CD4-positive, alpha-beta T cell treated with Interleukin-12 subunit alpha and Interleukin-12 subunit beta, for 1 hour (primary cell): Measurements from ENCODE around the gene FLNC.
A peak's percentile ranks its signal among the peaks of the same experiment; 100 is the strongest.

Experiments
- DNase-seq: peaks from one replicate; pipeline ENCODE4 v3.0.0-alpha.2; 2020

FLNC gene

DNA sequence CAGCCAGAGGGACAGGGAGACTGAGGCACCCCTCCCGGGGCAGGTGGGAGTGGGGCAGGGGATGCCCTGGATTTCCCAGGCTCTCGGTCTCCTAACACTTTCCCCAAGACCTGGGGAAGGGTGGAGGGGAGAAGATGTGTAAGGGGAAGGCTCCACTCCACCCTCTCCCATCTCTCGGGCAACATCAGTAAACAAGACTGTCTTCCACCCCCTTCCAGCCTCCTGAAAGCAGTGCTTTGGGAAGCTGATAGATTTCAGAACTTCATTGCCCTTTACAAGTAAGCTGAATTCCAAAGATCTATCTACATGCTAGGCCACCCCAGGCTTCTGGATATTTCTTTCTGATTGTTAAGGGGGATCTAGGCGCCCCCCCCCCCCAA lies 3.7 kb downstream of the FLNC start:
- DNase-seq: no peak

DNA sequence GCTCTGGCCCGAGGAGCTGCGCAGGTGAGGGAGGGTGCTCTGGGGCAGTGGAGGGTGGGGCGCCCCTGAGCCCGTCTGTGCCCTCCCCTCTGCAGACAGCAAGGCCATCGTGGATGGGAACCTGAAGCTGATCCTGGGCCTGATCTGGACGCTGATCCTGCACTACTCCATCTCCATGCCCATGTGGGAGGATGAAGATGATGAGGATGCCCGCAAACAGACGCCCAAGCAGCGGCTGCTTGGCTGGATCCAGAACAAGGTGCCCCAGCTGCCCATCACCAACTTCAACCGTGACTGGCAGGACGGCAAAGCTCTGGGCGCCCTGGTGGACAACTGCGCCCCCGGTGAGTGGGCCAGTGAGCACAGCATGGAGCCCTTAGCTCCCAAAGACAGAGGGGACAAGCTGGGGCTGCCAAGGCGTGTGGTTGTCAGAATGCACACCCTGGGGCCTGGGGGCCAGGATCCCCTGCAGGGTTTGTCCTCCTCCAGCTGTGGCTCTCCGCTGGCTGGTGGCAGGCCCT lies 5.1 kb downstream of the FLNC start:
- no peak for DNase-seq

DNA sequence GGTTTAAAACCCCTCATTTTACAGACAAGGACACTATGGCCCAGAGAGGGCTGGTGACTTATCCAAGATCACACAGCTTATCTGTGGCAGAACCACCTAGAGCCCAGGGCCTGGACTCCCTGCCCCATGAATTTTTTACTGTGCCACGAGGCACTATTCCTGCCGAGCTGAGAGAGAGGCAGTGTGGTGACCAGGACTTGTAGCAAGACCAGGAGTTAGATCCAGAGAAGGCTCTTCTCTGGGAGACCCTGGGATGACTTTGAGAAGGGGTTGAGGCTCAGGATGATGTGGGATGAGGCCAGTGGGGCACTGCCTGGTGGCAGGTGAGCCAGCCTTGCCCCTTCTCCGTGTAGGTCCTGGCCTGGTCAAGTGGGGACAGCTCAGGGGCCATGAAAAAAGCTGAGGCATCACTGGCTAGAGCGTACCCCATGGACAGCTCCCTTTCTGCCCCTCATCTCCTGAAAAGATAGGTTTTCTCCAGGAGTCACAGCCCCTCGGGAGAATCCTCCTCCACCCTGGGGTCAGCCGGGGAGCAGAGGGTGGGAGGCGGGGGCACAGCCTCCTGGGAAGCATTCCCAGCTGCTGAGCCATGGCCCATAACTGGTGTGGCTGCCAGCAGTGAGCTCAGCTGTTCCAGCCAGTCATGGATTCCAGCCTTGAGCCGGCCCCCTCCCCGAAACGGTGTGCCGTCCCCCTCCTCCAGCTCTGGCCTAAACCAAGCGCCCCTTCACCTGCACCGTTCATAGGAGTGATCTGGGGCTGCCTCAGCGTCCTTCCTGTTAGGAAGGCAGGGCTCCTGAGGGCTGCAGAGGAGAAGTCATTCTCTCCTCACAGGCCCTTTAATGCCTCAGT lies 5.8 kb downstream of the FLNC start:
- DNase-seq: no peak

DNA sequence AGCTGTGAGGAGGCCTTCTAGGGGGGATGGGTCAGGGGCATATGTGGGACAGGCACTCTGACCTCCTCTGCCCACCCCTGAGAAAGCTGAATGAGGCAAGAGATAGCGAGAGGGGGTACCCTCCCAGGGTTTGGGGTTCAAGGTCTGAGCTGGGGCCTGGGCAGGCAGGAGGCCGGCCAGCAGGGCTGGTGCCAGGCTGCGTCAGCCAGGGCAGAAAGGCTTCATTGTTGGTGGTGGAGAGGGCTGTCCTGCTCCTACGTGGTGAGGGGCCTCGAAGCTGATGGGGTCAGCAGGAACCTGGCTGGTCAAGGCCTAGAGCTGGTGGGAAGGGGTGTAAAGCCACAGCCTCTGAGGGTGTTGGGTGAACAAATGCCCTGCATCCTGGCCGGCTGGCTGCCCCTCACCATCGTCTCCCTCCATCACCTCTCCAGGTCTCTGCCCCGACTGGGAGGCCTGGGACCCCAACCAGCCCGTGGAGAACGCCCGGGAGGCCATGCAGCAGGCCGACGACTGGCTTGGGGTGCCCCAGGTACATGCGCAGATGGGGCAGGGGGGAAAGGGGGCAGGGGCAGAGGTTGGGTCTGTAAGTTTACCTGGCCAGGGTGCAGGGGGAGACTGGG lies 6.6 kb downstream of the FLNC start:
- DNase-seq: no peak

DNA sequence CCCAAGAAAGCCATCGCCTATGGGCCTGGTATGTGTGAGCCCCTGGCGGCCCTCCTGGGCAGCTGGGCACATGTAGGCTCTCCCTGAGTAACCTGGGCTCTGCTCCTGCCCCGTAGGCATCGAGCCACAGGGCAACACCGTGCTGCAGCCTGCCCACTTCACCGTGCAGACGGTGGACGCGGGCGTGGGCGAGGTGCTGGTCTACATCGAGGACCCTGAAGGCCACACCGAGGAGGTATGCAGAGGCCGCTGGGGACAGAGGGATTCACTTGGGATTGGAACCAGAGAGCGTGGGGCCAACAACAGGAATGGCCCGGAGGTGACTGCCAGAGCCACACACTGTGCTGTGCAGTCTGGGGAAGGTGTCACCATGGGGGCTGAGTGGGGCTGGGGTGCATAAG lies 7.3 kb downstream of the FLNC start:
- DNase-seq: no peak

DNA sequence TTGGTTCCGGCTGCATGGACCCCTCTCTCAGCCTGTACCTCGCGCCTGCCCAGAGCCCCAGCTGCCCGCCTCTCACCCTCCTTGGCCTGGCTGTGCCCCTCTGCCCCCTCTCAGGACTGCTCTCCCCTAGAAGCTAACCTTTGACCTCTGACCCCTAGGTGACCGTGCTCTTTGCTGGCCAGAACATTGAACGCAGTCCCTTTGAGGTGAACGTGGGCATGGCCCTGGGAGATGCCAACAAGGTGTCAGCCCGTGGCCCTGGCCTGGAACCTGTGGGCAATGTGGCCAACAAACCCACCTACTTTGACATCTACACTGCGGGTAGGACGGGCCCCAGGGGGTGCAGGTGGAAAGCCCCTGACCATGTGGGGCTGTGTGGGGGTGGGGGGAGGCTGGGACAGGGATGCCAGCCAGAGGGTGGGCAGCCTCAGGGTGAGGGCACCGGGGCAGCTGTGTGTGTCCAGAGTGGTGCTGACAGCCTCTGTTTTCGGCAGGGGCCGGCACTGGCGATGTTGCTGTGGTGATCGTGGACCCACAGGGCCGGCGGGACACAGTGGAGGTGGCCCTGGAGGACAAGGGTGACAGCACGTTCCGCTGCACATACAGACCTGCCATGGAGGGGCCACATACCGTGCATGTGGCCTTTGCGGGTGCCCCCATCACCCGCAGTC lies 8.0 kb downstream of the FLNC start:
- no peak for DNase-seq

DNA sequence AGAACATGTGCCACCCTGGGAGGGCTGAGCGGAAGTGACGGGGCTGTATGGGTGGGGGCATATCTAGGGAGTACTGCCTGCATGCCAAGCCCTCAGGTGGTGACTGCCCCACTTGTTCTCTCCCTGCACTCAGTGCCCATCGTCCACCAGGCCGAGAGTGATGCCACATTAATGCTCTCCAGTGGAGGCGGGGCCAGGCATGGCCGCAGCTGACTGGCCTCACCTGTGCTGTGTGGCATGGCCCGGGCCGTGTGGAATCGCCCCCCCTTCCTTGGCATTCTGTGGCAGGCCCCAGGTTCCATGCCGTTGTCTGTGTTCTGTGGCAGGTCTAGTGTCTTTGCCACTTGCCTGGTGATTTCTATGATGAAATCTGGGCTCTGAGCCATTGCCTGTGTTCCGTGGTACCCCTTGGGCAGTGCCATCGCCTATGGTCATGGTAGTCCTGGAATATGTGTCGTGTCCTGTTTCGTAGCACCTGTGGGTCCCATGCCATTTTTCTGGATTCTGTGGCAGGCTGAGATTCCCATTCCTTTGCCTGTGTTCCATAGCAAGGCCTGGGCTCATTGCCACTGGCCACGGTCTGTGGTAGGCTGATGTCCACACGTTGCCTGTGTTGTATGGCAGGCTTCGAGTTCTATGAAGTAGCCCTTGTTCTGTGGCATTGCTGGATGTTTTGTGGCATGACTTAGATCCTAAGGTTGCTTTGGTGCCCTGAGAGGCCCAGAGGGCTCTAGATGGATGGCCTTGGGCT lies 8.9 kb downstream of the FLNC start:
- no peak for DNase-seq

DNA sequence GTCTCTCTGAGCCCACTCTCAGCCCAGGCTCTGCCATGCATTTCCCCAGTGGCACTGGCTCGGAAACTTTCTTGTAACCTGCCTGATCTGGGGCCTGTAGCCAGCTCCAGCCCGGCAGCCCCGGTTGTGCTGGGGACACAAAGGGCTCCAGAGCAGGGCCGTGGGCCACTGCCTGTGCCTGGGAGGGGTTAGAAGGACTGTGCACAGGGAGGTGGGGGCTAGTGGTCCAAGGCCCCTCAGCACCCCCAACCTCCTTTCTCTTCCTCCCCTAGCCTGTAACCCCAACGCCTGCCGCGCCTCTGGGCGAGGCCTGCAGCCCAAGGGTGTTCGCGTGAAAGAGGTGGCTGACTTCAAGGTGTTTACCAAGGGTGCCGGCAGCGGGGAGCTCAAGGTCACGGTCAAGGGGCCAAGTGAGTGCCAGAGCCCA lies 9.6 kb downstream of the FLNC start:
- no peak for DNase-seq

DNA sequence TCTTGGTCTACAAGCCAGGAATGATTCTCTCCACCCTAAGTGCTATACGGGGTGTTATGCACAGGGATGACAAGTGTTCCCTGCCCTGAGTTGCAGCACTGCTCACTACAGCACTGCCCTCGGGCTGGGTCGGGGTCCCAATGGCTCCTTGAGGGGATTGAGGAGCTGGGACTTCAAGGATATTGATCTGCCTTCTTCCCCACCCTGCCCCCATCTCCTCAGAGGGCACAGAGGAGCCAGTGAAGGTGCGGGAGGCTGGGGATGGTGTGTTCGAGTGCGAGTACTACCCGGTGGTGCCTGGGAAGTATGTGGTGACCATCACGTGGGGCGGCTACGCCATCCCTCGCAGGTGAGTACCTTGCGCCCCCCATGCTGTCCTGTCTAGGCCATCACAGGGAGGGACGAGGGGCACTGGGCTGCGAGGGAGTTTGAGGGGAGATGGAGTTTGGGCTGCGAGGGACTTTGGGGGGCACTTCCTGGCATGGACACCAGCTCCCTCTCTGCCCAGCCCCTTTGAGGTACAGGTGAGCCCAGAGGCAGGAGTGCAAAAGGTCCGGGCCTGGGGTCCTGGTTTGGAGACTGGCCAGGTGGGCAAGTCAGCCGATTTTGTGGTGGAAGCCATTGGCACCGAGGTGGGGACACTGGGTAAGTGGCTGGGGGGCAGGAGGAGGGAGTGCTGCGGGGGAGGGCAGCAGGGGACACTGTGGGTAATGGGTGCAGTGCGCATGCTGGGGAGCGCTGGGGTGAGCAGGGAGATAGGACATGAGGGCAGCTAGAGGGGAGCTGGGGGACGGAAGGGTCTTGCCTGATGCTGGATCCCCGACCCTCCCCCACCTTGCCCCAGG lies 10.3 kb downstream of the FLNC start:
- DNase-seq: no peak

DNA sequence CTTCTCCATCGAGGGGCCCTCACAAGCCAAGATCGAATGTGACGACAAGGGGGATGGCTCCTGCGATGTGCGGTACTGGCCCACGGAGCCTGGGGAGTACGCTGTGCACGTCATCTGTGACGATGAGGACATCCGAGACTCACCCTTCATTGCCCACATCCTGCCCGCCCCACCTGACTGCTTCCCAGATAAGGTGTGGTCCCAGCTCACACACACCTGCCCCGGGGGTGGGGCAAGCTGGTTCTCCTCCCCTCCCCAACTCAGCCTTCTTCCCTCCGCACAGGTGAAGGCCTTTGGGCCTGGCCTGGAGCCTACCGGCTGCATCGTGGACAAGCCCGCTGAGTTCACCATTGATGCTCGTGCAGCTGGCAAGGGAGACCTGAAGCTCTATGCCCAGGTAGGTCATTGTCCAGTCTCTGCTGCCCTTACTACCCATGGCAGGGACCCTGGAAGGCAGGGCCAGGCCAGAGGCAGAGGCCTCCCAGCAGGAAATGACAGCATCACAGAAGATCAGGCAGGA lies 11.0 kb downstream of the FLNC start:
- peak; percentile 19 for DNase-seq

DNA sequence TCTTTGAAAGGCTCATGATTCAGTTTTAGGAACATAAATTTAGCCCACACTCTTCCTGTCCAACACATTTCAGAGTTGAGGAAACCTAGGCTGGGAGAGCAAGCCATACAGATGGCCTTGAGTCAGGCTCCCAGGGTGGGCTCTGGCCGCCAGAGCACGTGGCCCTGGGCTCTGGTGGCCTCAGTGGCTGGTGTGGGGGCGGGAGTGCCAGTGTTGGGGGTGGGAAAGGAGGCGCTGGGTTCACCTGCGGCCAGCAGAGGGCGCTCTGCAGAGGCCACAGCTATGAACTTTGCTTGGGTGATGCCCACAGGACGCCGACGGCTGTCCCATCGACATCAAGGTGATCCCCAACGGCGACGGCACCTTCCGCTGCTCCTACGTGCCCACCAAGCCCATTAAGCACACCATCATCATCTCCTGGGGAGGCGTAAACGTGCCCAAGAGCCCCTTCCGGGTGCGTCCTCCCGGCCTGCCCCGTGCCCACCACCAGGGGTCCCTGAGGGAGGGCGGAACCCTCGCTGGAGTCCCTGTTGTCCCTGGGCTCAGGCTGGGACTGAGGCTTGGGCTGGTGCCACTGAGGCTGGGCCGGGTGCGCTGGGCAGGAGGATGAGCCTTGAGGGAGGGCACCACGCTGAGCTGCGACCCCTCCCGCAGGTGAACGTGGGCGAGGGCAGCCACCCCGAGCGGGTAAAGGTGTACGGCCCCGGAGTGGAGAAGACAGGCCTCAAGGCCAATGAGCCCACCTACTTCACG lies 11.9 kb downstream of the FLNC start:
- DNase-seq: peak; percentile 60

DNA sequence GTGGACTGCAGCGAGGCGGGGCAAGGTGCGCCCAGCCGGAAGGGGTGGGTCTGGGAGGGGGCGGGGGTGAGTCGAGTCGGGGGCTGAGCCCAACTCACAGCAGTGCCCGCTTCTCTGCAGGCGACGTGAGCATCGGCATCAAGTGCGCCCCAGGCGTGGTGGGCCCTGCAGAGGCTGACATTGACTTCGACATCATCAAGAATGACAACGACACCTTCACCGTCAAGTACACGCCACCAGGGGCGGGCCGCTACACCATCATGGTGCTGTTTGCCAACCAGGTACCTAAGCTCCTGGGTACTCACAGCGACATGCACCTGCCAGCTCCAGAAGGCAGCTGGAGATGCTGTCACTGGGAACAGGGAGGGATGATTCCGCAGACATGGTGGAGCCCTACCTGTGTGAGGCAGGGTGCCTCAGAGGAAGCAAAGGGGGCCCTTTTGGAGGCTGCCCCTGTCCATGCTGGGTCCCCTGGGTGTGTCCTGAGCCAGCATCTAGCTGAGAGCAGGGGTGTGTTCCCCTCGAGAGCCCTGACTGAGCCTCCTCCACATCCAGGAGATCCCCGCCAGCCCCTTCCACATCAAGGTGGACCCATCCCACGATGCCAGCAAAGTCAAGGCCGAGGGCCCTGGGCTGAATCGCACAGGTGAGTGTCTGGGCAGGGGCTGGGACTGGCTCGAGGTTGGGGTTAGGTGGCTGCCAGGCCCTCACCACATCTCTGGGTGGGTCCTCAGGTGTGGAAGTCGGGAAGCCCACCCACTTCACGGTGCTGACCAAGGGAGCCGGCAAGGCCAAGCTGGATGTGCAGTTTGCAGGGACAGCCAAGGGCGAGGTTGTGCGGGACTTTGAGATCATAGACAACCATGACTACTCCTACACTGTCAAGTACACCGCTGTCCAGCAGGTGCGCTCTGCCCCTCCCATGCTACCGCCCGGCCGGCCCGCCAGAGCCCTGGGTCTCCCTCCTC lies 12.8 kb downstream of the FLNC start:
- no peak for DNase-seq

DNA sequence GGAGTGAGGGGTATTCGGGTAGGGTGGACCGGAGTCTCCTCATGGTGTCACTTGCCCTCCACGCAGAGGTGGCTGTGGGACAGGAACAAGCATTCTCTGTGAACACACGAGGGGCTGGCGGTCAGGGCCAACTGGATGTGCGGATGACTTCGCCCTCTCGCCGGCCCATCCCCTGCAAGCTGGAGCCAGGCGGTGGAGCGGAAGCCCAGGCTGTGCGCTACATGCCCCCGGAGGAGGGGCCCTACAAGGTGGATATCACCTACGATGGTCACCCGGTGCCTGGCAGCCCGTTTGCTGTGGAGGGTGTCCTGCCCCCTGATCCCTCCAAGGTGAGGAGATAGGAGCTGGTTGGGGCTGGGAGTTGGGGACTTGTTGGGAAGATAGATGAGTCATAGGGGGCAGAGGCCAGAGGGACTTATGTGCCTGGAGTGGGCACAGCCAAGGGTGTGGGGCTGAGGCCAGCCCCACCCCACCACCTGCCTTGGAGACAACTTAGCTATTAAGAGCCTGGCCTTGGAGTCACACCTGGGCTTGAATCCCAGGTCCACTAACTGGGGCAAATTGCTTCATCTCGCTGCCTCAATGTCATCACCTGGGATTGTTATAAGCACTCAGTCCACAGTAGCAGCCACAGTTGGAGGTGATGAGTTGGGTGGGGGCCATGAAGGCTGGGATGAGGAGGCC lies 13.9 kb downstream of the FLNC start:
- no peak for DNase-seq

DNA sequence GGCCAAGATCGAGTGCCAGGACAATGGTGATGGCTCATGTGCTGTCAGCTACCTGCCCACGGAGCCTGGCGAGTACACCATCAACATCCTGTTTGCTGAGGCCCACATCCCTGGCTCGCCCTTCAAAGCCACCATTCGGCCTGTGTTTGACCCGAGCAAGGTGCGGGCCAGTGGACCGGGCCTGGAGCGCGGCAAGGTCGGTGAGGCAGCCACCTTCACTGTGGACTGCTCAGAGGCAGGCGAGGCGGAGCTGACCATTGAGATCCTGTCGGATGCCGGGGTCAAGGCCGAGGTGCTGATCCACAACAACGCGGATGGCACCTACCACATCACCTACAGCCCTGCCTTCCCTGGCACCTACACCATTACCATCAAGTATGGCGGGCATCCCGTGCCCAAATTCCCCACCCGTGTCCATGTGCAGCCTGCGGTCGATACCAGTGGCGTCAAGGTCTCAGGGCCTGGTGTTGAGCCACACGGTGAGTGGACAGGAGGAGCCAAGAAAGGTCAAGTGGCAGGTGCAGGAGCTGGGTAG lies 14.6 kb downstream of the FLNC start:
- DNase-seq: no peak

DNA sequence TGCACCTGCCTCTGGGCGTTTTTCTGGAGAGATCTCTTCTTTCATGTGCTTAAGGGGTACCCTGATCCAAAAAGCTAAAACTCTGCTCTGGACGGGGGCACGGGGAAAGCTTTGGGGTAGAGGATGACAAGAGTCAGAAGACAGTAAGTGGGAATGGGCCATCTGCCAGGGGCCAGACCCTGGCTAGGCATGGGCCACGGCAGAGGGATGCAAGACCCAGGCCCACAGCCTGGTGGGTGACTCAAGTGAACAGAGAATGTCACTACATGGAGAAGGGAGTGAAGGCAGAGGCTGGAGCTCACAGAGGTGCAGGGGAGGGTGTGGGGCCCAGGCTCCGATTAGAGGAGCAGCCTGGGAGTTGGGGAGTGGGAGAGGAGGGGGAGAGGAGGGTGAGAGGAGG lies 15.3 kb downstream of the FLNC start:
- no peak for DNase-seq

DNA sequence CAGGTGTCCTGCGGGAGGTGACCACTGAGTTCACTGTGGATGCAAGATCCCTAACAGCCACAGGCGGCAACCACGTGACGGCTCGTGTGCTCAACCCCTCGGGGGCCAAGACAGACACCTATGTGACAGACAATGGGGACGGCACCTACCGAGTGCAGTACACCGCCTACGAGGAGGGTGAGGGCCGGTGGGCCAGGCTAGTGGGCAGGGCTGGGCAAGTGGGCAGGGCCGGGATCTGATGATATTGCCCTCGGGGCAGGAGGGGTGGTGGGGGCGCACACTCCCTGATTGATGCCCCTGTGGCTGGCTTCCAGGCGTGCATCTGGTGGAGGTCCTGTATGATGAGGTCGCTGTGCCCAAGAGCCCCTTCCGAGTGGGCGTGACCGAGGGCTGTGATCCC lies 15.8 kb downstream of the FLNC start:
- DNase-seq: no peak

DNA sequence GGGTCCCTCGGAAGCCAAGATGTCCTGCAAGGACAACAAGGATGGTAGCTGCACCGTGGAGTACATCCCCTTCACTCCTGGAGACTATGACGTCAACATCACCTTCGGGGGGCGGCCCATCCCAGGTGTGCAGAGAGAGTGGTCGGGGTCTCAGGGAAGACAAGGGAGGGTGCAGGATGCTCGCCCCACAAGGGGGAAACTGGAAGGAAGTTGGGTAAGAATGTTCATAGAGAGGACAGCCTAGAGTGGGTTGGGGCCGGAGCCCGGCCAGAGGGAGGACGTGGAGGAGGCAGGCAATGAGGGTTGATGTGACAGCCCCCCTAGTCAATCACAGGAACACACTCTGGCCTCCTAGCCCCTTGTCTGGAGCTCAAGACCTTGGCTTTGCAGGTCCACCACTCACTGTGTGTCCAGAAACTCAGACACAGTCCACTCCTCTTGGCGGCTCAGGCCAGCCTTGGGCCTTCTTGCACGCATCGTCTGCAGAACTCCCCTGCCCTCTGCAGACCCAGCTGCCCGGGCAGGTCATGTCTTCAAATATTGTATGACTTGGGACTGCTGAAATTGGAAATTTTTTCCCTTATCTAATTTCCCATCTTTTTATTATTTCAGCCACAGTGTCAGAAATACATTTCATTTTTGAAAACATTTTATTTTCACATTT lies 16.7 kb downstream of the FLNC start:
- no peak for DNase-seq

DNA sequence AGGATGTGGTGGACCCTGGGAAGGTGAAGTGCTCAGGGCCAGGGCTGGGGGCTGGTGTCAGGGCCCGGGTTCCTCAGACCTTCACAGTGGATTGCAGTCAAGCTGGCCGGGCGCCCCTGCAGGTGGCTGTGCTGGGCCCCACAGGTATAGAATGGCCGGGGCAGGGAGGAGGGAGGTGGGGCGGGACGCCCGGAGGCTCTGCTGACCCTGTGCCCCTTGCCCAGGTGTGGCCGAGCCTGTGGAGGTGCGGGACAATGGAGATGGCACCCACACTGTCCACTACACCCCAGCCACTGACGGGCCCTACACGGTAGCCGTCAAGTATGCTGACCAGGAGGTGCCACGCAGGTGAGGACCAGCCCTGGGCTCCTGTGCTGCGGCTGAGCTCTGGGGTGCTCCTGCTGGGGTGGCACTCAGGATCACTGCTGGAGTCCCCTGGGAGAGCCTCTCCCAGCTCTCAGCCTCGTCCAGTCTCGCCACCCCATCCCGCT lies 17.6 kb downstream of the FLNC start:
- no peak for DNase-seq
